GM23248 (cell line): ENCODE results near the gene ABCG2.

ENCODE experiments used
- EZH2 ChIP-seq: fragments of 200-600 bp; sonication (generic); IDR thresholded peaks from 2 replicates; pipeline ENCODE4 v1.6.1; 2018; ENCODE audit warnings: antibody characterized with exemption, mild to moderate bottlenecking; ENCODE audit not compliant: insufficient read depth, poor library complexity, severe bottlenecking
- EZH2phosphoT487 ChIP-seq: fragments of 200-600 bp; sonication (generic); IDR thresholded peaks from 2 replicates; pipeline ENCODE4 v1.6.1; 2018; ENCODE audit warnings: antibody characterized with exemption, moderate library complexity, mild to moderate bottlenecking, low read depth; ENCODE audit not compliant: insufficient read depth

DNA sequence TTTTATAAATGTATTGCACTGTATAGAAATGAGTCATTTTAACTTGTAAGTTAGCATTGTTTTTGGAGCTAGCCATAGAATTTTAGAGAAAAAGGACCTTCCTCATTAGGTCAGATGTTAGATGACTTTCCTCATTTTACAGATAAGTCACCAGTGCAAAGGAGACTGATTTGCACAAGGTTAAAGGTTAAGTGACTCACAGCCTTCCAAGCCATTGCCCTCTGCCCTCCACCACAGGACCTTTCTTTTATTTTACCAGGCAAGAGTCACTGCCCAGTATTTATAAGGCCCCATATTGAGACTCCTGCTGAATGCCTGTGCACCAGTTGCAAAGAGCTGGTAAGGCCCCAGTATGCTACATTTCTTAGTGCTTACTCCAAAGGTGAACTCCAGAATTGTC lies 4.2 kb upstream of the ABCG2 start:
- TF ChIP-seq EZH2phosphoT487 = no peak
- TF ChIP-seq EZH2 = no peak
